GM18520 (cell line): Measurements from ENCODE around the gene ABCB7.
"Not testable (repeated sequence)": the region's sequence is repeated elsewhere in the genome, so short reads cannot be mapped to it uniquely, and the experiment has no call there.

Source experiments
- ATAC-seq: cut with Tn5 transposase; IDR thresholded peaks from one replicate; pipeline ENCODE4 v1.9.1; 2021; ENCODE audit not compliant: unreplicated experiment

Gene ABCB7

DNA sequence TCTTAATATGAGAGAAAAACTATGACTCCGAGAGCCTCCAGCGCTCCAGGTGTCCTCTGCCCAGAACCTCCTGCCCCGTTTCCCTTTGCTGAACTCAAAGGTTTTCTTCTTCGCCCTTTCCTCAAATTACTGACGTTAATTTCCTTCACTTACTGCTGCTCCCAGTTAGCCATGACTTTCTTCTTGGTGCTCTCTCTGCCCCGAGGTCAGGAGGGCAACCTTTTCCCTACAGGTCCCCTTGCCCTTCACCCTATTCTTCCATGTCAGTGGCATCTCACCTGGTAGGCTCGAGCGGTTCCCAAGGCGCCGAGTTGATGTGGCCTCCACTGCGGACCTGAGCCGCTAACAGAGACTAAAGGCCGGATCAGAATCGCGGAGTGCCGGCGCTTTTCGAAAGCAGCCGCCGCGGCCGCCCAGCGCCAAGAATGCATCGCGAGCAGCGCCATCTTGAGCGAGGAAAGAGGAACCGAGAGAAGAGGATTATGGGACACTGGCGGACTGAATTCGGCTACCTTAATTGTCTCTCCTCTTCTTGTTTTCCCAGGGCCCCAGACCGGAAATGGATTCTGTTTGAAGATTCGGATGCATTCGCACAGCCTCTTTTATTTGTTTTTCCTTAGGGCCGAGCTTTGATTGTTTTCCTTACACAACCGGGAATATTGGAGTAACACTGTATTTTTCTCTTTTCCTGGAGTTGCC lies at the start of gene ABCB7:
TSS of gene ABCB7 (minus strand) at position 457 of the 699 bp plus-strand sequence. CDS start at position 446, 11 bp downstream.
- ATAC-seq, result peak; percentile 77

DNA sequence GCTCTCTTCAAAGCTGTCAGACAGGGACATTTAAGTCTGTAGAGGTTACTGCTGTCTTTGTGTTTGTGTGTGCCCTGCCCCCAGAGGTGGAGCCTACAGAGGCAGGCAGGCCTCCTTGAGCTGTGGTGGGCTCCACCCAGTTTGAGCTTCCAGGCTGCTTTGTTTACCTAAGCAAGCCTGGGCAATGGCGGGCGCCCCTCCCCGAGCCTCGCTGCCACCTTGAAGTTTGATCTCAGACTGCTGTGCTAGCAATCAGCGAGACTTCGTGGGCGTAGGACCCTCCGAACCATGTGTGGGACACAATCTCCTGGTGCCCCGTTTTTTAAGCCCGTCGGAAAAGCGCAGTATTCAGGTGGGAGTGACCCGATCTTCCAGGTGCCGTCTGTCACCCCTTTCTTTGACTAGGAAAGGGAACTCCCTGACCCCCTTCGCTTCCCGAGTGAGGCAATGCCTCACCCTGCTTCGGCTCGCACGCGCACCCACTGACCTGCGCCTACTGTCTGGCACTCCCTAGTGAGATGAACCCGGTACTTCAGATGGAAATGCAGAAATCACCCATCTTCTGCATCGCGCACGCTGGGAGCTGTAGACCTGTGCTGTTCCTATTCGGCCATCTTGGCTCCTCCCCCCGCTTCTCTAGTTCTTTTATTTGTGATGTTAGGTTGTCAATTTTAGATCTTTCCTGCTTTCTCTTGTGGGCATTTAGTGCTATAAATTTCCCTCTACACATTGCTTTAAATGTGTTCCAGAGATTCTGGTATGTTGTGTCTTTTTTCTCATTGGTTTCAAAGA lies 32.5 kb upstream of the ABCB7 start:
- ATAC-seq, result not testable (repeated sequence)

DNA sequence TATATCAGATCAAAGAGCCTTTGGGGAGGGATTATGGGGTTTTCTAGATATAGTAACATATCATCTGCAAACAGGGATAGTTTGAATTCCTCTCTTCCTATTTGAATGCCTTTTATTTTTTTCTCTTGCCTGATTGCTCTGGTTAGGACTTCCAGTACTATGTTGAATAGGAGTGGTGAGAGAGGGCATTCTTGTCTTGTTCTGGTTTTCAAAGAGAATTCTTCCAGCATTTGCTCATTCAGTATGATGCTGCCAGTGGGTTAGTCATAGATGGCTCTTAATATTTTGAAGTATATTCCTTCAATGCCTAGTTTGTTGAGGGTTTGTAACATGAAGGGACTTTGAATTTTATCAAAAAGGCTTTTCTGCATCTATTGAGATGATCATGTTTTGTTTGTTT lies 25.6 kb upstream of the ABCB7 start:
- no peak for ATAC-seq

- ATAC-seq, result not testable (repeated sequence)
Measured at GRCh38 chrX:75179536-75180293, 23.6 kb upstream of the ABCB7 start.

- not testable (repeated sequence) for ATAC-seq
Measured at GRCh38 chrX:75172257-75172890, 16.3 kb upstream of the ABCB7 start.

DNA sequence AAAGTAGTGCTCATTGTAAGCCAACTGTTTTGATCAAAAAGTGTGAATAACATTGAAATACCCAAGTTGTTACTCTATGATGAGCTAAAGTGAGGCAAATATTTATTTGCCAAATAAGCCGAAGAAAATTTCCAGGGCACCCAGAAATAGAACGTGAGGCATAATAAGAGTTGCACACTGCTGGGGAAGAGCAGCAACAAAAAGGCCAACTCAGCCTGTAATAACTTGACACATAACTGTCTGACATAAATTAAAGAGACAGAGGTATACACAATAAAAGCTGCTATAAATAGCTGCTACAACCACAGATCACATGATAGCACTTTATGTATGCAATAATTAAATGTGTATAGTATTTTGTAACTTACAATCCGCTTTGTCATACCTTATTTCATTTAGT lies 2.0 kb upstream of the ABCB7 start:
- ATAC-seq, result no peak

GRCh38 chrX:75156531-75156945 lies 455 bp upstream of the ABCB7 start:
- ATAC-seq, result peak; percentile 6

DNA sequence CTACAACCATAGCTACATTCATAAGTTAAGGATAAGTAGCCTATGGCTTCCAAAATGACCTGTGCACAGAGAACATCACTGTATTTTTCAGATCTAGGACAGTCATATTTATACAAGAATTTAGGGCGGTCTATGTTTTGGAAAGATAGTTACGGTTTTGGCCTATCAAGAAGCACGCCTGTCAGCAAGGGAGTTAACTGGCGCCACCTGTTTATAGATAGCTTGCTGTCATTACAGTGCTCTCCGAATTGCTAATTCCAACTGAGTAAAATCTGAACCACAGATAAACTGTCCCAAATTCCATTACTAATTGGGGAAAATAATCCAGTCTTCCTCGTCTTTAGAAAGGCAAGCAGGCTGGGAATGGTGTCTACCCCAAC lies 646 bp downstream of the ABCB7 start:
- ATAC-seq, result no peak

DNA sequence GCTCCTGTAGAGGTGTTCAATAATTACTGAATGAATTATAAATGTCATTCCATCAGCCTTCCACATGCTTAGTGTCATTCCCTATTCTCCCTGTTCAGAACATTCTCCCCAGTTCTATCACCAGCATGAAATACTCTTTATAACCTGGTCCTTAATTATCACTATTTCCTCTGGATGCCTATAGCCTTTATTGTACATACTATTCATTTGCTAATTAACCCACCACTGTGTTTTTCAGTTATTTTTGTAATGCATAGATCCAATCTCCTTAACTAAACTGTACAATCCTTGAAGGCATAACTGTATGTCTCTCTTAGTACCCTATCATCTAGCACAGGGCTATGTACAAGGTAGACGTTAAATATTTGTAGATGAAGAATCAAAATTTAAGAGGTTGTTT lies 1.2 kb downstream of the ABCB7 start:
- ATAC-seq, result no peak

DNA sequence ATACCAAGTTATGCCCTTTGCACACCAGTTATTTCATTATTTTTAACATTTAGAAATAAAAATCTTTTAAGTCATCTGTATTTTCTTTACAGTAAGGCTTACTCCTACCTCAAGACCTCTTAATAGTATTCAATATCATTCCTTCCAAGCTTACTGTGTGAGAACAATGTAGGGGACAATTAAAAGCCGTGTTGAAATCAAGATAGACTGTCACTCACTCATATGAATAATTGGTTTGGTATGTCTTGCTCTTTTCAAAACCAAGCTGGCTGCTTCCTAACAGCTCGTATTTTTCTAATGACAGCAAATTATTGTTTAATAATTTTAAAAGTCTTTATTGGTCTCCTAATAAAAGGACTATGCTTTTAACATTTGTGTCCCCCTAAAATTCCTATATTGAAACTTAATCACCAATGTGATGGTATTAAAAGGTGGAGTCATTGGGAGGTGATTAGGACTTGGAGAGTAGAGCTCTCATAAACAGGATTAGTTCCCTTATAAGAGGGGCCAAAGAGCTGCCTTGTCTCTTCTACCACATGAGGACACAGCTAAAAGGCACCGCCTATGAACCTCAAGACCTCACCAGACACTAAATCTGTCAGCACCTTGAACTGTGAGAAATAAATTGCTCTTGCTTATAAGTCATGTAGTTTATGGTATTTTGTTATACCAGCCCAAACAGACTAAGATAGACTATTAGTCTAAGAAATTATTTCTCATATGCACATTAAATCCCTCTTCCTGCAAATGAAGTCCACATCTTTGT lies 4.1 kb downstream of the ABCB7 start:
- ATAC-seq, result no peak

GRCh38 chrX:75149654-75150053 lies 6.4 kb downstream of the ABCB7 start:
- no peak for ATAC-seq

DNA sequence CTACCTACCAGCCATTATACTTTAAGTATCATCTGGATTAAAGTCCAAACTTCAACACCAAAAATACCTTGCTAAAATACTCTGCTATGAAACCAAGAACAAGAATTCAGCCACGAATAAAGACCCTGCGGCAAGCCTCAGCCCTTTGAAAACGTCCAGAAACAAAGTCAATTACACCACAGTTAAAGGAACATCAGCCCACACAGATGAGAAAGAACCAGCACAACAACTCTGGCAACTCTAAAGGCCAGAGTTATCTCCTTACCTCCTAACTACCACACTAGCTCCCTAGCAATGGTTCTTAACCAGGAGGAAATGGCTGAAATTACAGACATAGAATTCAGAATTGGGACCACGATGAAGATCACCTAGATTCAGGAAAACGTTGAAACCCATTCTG lies 23.4 kb downstream of the ABCB7 start:
- ATAC-seq, result no peak

- ATAC-seq, result no peak
Measured at GRCh38 chrX:75131973-75132627, 24.0 kb downstream of the ABCB7 start.

DNA sequence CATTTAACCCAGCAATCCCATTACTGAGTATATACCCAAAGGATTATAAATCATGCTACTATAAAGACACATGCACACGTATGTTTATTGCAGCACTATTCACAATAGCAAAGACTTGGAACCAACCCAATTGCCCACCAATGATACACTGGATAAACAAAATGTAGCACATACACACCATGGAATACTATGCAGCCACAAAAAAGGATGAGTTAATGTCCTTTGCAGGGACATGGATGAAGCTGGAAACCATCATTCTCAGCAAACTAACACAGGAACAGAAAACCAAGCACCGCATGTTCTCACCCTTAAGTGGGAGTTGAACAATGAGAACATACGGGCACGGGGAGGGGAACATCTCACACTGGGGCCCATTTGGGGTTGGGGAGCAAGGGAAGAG lies 27.0 kb downstream of the ABCB7 start:
- ATAC-seq, result not testable (repeated sequence)

- no peak for ATAC-seq
Measured at GRCh38 chrX:75118296-75118695, 37.8 kb downstream of the ABCB7 start.

GRCh38 chrX:75115707-75116413 lies 40.2 kb downstream of the ABCB7 start:
- ATAC-seq, result no peak

GRCh38 chrX:75114638-75115037 lies 41.4 kb downstream of the ABCB7 start:
- ATAC-seq, result no peak

- no peak for ATAC-seq
Measured at GRCh38 chrX:75113664-75114063, 42.4 kb downstream of the ABCB7 start.

- no peak for ATAC-seq
Measured at GRCh38 chrX:75107863-75108509, 48.1 kb downstream of the ABCB7 start.
